Kidney tubule cell (primary cell): Measurements from ENCODE around the gene NPRL2.

Experiments
- DNase-seq: peaks from one replicate; pipeline ENCODE4 v3.0.0-alpha.2; 2018; ENCODE audit warnings: low spot score

The NPRL2 gene

DNA sequence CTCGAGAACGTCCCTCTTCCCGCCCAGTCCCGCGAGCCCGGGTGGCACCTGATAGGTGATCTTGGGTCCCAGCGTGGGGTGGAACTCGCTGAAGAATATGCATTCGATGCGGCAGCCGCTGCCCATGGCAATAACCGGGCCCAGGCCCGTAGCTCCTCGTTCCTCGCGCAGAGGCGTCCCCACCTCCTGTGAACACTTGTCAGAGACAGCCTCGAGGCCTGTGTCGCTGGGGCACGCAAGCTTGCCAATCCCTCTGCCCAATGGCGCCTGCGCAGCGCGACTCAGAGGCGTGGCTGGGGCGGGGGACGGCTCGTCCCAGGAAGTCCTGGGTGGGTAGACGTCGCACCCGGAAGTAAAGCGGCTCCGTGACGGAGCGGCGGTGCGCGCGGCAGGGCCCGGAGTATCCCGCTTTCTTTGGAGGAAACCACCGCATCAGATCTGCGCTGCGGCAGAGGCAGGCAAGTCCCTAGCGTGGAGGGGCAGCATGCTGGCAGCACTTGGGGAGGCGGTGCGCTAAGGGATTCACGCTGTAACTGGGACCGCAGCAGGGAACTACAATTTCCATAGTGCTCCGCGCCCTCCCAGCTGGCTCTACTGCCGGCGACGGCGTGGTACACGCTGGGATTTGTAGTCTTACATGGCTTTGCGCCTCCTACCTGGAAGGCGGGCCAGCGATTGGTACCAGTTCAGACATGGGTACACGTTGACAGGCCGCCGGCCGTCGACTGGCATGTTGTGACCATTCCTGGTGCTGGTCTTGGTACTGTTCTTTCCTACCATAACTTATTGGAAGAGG lies at the start of gene NPRL2, which contains the start of gene CYB561D2:
NPRL2 (minus strand) TSS at position 249 of the 796 bp plus-strand sequence; CDS start at position 126, 123 bp downstream.
CYB561D2 (plus strand) TSS at position 336 of the 796 bp plus-strand sequence. CDS start 572 bp downstream, outside the sequence.
- DNase-seq = peak; percentile 94

GRCh38 chr3:50396502-50396901 lies 45.9 kb upstream of the NPRL2 start:
- DNase-seq = peak; percentile 72

- DNase-seq = no peak
These were observed 44.7 kb upstream of the NPRL2 start for GRCh38 chr3:50395070-50395860.

DNA sequence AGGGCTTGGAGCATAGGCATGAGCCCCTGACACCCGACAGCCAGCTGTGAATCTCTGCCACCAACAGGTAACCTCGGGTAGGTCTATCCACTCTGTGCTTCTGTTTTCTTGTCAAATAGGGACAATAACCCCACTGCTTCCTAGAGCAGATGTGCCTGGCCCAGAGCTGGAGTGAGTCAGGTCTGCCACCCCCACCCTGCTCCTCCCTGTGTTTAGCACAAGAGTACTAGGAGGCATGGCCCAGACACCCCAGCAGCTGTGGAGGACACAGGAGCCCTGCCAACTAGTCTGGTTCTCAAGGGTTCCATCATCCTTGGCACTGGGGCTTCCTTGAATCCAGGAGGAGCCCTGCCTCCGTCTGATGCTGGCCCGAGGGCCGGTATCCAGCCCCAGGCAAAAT lies 42.5 kb upstream of the NPRL2 start:
- DNase-seq = no peak

- no peak for DNase-seq
These were observed 41.6 kb upstream of the NPRL2 start for GRCh38 chr3:50392101-50392715.

- DNase-seq = peak; percentile 9
These were observed 40.1 kb upstream of the NPRL2 start for GRCh38 chr3:50390508-50391224.

GRCh38 chr3:50389414-50389767 lies 38.8 kb upstream of the NPRL2 start:
- no peak for DNase-seq

GRCh38 chr3:50388720-50389413 lies 38.3 kb upstream of the NPRL2 start:
- no peak for DNase-seq

DNA sequence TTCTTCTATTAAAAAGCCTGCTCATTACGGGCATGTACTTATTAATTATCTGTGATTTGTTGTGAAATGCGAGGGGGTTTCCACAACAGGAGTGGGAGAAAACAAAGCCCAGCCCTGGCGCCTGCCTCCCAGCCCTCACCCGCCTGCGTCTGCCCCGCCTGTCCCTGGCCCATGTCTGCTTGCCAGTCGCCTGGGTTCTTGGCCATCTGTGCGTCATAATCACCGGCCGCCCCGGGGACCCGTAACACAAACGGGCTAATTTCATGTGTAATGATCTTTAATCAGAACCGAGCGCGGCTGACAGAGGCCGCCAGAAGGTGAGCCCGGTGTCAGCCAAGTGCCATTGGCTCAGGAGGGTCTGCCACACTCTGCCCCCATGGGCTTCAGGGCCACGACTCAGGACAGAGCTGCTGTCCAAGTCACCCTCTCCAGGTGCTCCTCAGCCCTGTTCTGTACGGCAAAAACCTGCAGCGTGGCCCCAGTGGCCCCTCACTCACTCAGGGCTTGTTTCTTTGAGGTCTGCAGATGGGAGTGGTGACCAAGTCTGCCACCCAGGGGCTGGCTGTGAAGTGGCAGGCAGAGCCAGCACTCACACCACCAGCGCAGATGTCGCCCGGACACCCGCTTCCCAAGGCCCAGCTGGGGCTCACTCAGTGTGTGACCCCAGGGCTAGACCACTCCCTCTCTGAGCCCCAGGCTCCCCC lies 37.6 kb upstream of the NPRL2 start:
- DNase-seq = no peak

DNA sequence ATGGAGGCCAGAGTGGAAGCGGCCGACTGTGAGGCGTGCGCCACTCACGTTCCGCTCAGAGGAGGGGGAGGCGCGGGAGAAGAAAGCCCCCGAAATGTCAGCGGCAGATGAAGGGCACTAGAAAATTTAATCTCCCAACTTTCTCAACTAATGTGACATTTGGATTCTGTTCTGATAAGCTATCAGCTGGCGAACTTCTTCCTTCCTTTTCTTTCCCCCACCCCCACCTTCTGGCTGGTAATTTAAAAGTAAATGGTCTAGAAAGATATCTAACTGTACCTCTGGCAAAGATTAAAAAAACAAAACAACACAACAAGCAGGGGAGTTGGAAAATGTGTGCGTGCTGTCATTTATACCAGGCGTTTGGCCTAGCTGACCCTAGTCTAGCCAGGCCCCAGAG lies 35.2 kb upstream of the NPRL2 start:
- DNase-seq = no peak

DNA sequence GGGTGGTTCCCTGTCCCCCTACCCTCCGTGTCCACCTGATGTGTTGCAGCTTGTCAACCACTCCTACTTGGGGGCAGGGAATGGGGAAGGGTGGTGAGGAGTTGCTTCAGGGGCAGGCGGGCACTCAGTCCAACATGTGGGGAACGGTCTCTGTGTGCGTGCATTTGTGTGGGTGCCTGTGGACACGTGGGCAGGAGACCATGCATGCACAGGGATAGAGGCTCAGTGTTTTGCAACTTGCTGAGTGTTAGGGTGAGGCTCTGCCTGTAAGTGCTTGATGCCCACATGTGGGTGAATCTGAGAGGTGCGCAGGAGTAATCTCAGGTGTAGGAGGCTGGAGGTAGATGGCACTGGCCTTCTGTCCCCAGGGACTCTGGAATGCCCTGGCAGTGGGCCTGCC lies 33.2 kb upstream of the NPRL2 start:
- no peak for DNase-seq

DNA sequence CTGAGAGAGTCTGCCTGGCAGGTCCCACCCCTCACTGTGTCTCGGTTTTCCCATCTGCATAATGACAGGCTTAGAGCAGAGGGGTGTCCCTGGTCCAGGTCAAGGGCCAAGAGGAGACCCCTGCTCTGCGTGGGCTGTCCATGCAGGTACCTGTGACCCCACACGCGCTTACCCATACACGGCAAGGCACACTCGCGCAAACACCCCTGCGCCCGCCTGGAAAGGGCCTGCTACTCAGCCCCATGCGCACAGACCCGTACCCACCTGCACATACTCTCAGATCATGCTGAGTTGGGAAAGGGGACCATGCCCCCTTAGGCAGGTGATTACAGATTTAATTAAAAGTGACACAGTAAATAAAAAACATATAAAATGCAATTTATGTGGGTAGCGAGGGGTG lies 32.1 kb upstream of the NPRL2 start:
- no peak for DNase-seq

DNA sequence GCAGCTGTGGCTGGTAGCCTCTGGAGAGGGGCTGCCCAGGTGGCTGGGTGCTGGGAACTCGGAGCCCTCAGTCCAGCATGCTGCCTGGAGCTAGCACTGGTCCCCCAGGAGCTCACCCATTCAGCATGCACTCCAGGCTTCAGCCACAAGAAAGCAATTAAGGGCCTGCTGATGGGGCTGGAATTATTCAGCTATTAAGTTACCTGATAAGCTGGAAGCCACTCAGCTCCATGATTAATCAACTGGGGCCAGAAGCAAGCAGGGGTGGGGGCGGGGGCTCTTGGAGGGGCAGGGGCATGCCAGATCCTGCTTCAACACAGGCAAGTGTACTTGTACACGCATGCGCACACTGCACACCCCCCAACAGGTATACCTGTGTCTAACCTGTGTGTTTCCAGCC lies 30.8 kb upstream of the NPRL2 start:
- DNase-seq = no peak

- no peak for DNase-seq
These were observed 30.0 kb upstream of the NPRL2 start for GRCh38 chr3:50380405-50381085.

GRCh38 chr3:50378757-50379156 lies 28.2 kb upstream of the NPRL2 start:
- DNase-seq = no peak

DNA sequence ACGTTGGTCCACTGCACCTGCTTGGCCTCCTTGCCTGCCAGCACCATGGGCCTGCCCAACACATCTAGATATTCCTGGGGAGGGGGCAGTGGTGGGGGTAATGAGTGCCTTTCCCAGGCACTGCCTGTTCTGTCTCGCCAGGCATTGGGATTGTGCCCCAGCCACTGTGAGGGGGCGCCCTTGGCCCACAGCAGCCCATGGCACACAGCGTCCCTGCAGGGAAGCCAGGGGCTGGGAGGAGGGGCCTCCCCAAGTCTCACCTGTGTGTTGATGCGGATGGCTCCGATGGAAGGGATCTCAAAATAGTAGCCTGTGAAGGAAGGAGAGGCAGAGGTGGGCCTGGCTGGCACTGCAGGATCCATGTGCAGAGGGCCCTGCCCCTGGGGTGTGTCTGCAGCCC lies 27.4 kb upstream of the NPRL2 start:
- no peak for DNase-seq

GRCh38 chr3:50375258-50375931 lies 24.8 kb upstream of the NPRL2 start:
- no peak for DNase-seq

DNA sequence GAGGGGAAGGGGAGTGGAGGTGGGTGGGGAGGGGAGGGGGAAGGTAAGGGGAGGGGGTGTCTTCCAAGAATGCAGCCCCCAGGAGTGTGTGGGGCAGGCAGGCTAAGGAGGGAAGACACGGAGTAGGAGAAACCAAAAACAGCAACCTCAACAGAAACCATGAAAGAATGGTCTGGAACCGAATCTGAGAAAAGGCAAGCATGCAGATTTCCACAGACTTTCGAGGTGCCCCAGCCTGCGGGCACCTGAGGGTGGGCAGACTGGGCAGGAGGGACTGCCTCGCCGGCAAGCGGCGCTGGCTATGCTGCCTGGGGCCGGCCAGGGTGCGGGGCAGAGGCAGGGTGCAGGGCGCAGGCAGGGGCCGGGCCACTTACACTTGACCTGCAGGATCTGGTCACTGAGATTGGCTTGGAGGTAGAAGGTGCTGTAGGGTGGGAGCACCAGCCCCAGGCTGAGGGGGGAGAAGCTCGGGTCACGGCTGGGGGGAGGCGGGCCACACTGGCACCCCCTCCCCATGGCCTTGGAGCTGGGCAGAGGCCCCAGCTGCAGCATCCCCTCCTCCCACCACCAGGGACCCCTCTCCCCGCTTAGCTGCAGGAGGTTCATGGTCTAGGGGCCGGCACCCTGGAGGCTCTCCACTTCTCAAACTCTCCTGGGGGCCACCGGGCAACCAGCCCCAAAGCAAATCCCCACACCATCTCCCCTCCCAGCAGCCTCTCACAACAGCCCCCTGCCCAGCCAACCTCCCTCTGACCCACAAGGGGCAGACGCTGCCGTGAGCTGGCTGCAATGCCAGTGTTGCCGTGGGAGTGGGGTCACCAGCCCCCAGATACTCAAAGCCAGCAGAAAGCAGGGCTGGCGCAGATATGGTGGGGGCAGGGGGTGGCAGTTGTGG lies 24.0 kb upstream of the NPRL2 start:
- no peak for DNase-seq
